Gastroesophageal sphincter (tissue), 3 donors: ENCODE data around the gene LAMA4.

Experiments
- CTCF ChIP-seq, 4 experiments: fragments of 200-600 bp in 2 of 4; fragments of 450-650 bp in 2 of 4; sonication (generic) in 1 of 4; IDR thresholded peaks; one replicate each; pipeline ENCODE4 v1.5.1; 2017 to 2019; ENCODE audit warnings: antibody characterized with exemption in 4 of 4, mild to moderate bottlenecking in 2 of 4, moderate library complexity in 2 of 4
- EP300 ChIP-seq: sonication (generic); formaldehyde crosslinking; IDR thresholded peaks from one replicate; pipeline ENCODE4 v1.6.1; 2017; ENCODE audit warnings: antibody characterized with exemption, mild to moderate bottlenecking
- POLR2A ChIP-seq, 2 donors: fragments of 450-650 bp; IDR thresholded peaks; one replicate each; pipeline ENCODE4 v1.6.1; 2017; ENCODE audit warnings: antibody characterized with exemption in 2 of 2, mild to moderate bottlenecking in 2 of 2, moderate library complexity in 1 of 2

DNA sequence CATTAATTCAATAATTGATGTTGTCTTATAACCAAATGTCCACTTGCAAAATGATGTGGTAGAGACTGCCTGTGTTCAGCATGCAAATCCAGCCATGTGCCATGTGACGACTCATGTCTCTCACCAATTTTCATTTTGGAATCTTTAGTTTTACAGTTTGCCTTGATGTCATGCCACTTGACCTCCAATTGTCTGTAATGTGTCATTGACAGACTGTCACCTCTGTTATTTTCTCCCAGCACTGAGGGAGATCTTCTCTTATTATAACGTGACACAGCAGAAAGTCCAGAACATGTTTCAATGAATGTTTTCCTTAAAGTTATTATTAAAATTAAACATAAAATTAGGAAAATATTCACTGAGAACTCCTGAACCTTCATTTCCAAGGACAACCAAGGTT lies 56.7 kb downstream of the LAMA4 start:
- TF ChIP-seq CTCF (IDR thresholded peaks at IDR 0.05) (no peak), EP300 (no peak), POLR2A (IDR thresholded peaks at IDR 0.05) (no peak)
